Endothelial cell of umbilical vein (primary cell): ENCODE measurements around the gene SPSB2. TPM values are rescaled to one million over a fixed set of nuclear protein-coding genes. Genes with fewer than 3 reads are reported as not detected.

Experiments used
- BruUV-seq: library from RNA; stranded (reverse); fragments of 400-500 nt; replicated peaks from 2 replicates; lab custom pipeline; 2021; lab: Mats Ljungman, UMichigan
- CTCF ChIA-PET: fragments of 300-600, 350-600 bp; sonication (Branson Sonifier 250); formaldehyde crosslinking; loops from one replicate; lab custom pipeline; 2021; ENCODE audit warnings: antibody characterized with exemption, inconsistent platforms; lab: Charles Lee
- POLR2A ChIA-PET: fragments of 300-600, 350-600 bp; sonication (Branson Sonifier 250); formaldehyde crosslinking; loops from one replicate; lab custom pipeline; 2021; ENCODE audit warnings: antibody characterized with exemption, inconsistent platforms; lab: Charles Lee
- DNase-seq: peaks from one replicate; pipeline ENCODE4 v3.0.0-alpha.2; 2011; ENCODE audit warnings: low read depth, low spot score
- FAIRE-seq: peaks from 2 replicates; lab custom pipeline; 2011; peaks lifted over from hg19 to GRCh38; lab: Jason Lieb, UNC
- H2AFZ ChIP-seq: 2 replicates; pipeline ENCODE4 v1.6.0; 2012; ENCODE audit warnings: low read depth, low read length, control low read depth, inconsistent platforms
- H3K27ac ChIP-seq: 2 replicates; pipeline ENCODE4 v1.5.1; 2011; ENCODE audit warnings: low read depth, mild to moderate bottlenecking, control low read depth, low read length, moderate library complexity; ENCODE audit not compliant: insufficient read depth
- H3K27me3 ChIP-seq, 2 experiments: 2 replicates each; pipeline versions ENCODE4 v1.6.0 to v1.6.1; 2011; ENCODE audit warnings: low read length in 2 of 2, mixed read lengths in 1 of 2; ENCODE audit not compliant: control insufficient read depth in 2 of 2, insufficient read depth in 2 of 2
- H3K36me3 ChIP-seq, 2 experiments: 2 replicates in 1 of 2; 3 replicates in 1 of 2; pipeline ENCODE4 v1.5.1; 2011; ENCODE audit warnings: low read length in 2 of 2, mild to moderate bottlenecking in 1 of 2, moderate library complexity in 1 of 2; ENCODE audit not compliant: control insufficient read depth in 2 of 2, insufficient read depth in 2 of 2; ENCODE audit errors: extremely low read depth in 1 of 2
- H3K4me1 ChIP-seq: 3 replicates; pipeline ENCODE4 v1.5.1; 2011; ENCODE audit warnings: mild to moderate bottlenecking, low read length; ENCODE audit not compliant: control insufficient read depth, insufficient read depth; ENCODE audit errors: extremely low read depth
- H3K4me2 ChIP-seq: 2 replicates; pipeline ENCODE4 v1.6.1; 2011; ENCODE audit warnings: low read length, control low read depth, mixed read lengths; ENCODE audit not compliant: insufficient read depth
- H3K4me3 ChIP-seq, 3 experiments: fragments of 200-600 bp in 1 of 3; sonication (generic), shearing (Covaris generic) in 1 of 3; replicated peaks in 1 of 3; 2 replicates each; pipeline ENCODE4 v1.5.1; 2011 to 2016; ENCODE audit warnings: control low read depth in 3 of 3, low read length in 3 of 3, mild to moderate bottlenecking in 2 of 3, inconsistent platforms in 1 of 3, low read depth in 1 of 3, moderate library complexity in 1 of 3; ENCODE audit not compliant: insufficient read depth in 1 of 3
- H3K79me2 ChIP-seq: 2 replicates; pipeline ENCODE4 v1.6.0; 2012; ENCODE audit warnings: low read length, inconsistent platforms; ENCODE audit not compliant: control insufficient read depth, insufficient read depth
- H3K9ac ChIP-seq: replicated peaks from 2 replicates; pipeline ENCODE3; 2011; ENCODE audit warnings: low read length, control low read depth; ENCODE audit not compliant: insufficient read depth; ENCODE audit errors: extremely low read depth
- H3K9me1 ChIP-seq: replicated peaks from 3 replicates; pipeline ENCODE4 v1.6.0; 2011; ENCODE audit warnings: mild to moderate bottlenecking, low read length; ENCODE audit not compliant: control insufficient read depth, insufficient read depth; ENCODE audit errors: extremely low read depth
- H3K9me3 ChIP-seq: replicated peaks from 2 replicates; pipeline ENCODE4 v1.5.1; 2012; ENCODE audit warnings: low read length, inconsistent platforms; ENCODE audit not compliant: control insufficient read depth, insufficient read depth
- H4K20me1 ChIP-seq: replicated peaks from 2 replicates; pipeline ENCODE3; 2011; ENCODE audit warnings: mild to moderate bottlenecking, low read length; ENCODE audit not compliant: control insufficient read depth, insufficient read depth; ENCODE audit errors: extremely low read depth
- EZH2 ChIP-seq: IDR thresholded peaks from 2 replicates; pipeline ENCODE4 v1.6.1; 2012; ENCODE audit warnings: borderline replicate concordance, low read depth, mild to moderate bottlenecking, moderate library complexity, low read length, inconsistent platforms; ENCODE audit not compliant: severe bottlenecking
- FOS ChIP-seq: IDR thresholded peaks from 2 replicates; pipeline ENCODE4 v1.6.1; 2011; ENCODE audit warnings: mild to moderate bottlenecking, low read length, moderate library complexity, borderline replicate concordance; ENCODE audit not compliant: insufficient read depth
- GATA2 ChIP-seq: IDR thresholded peaks from 2 replicates; pipeline ENCODE4 v1.7.0; 2011; ENCODE audit warnings: low read depth, mild to moderate bottlenecking, moderate library complexity, mixed read lengths, low read length; ENCODE audit not compliant: insufficient read length, insufficient read depth
- JUN ChIP-seq: IDR thresholded peaks from 2 replicates; pipeline ENCODE4 v1.6.1; 2011; ENCODE audit warnings: borderline replicate concordance, low read depth; ENCODE audit not compliant: insufficient read length, insufficient read depth
- MYC ChIP-seq: IDR thresholded peaks from one replicate; pipeline ENCODE4 v1.6.1; 2011; ENCODE audit warnings: mild to moderate bottlenecking, low read depth, low read length
- POLR2A ChIP-seq: IDR thresholded peaks from 2 replicates; pipeline ENCODE4 v1.6.1; 2012; ENCODE audit warnings: low read depth, mild to moderate bottlenecking, control low read depth, low read length
- POLR2AphosphoS5 ChIP-seq: IDR thresholded peaks from 2 replicates; pipeline ENCODE4 v1.6.1; 2012; ENCODE audit warnings: low read depth, mild to moderate bottlenecking, control low read depth, low read length, moderate library complexity; ENCODE audit not compliant: insufficient read depth
- dilution Hi-C: fragments of 300-500 bp; cut with MboI; formaldehyde crosslinking; loops from one replicate; pipeline ENCODE4 v1.15.0; 2019; ENCODE audit warnings: low sequenced_read_pairs; ENCODE audit not compliant: extremely low pct_ligation_motif_present
- intact Hi-C: fragments of 100-400 bp; cut with micrococcal nuclease; formaldehyde crosslinking; loops from one replicate; pipeline ENCODE4 v1.10.0; 2022
- polyA plus RNA-seq, 4 experiments: library from polyadenylated mRNA; depleted of rRNA in 3 of 4; stranded (reverse) in 3 of 4; unstranded in 1 of 4; fragments of >200 nt; gene quantifications; 2 replicates each; pipeline versions ENCODE4 v1.2.1 to v1.2.3, GENCODE V29; 2011 to 2012; ENCODE audit warnings: missing spikeins in 1 of 4
- total RNA-seq: library from RNA; stranded (reverse); gene quantifications from 2 replicates; pipeline ENCODE4 v1.2.3, GENCODE V29; 2021
- TF ChIP-seq, protein P1 (sequence below): IDR thresholded peaks from 2 replicates; pipeline ENCODE4 v1.6.1; 2011; ENCODE audit not compliant: insufficient read depth, insufficient read length
- TF ChIP-seq, protein P2 (sequence below), 2 donors: IDR thresholded peaks; 1 replicate in 1 of 2; 2 replicates in 1 of 2; pipeline ENCODE4 v1.5.1; 2011; ENCODE audit warnings: low read length in 2 of 2, mild to moderate bottlenecking in 2 of 2, moderate library complexity in 2 of 2, control low read depth in 1 of 2, inconsistent platforms in 1 of 2, low read depth in 1 of 2; ENCODE audit not compliant: insufficient read depth in 1 of 2; ENCODE audit errors: extremely low read depth in 1 of 2

SPSB2 gene
- total and polyA plus RNA-seq, 2 donors (not counting 3 experiments of a cell fraction or from before 2014, with no cell fraction given) = 3.8 to 6.9 TPM

DNA sequence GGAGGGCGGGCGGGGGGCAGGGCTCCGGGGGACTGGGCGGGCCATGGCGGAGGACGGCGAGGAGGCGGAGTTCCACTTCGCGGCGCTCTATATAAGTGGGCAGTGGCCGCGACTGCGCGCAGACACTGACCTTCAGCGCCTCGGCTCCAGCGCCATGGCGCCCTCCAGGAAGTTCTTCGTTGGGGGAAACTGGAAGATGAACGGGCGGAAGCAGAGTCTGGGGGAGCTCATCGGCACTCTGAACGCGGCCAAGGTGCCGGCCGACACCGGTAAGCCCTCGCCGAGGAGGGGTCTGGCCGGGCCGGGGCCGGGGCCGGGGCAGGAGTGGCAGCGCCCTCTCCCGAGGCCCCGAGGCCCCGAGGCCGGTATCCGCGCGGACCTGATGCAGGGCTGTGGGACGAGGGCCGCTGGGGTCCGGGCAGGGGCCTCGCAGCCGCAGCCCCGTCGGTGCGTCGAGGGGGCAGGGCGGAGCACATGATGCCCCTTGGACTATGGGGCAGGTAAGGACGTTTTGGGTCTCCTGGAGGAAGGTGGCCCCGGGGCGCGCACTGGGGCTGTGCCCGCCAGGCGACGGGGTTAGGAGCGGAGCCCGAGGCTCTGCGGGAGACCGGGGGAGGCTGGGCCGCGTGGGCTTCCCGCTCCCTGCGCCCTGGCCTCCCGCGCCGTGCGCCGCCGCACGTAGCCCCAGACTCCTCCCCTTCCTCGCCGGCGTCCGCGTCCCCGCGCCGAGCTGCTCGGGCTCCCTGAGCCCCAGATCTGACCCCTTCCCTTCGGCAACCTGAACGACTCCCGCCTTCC, 5.5 kb downstream of the SPSB2 start, which contains the start of gene TPI1:
TPI1 (plus strand) TSS at position 119 of the 798 bp plus-strand sequence; CDS start at position 155, 36 bp downstream.
- H3K4me1 ChIP-seq = peaks cover 32% of the 10 kb centered on the region
- intact Hi-C loops (loop anchor here (1.0 kb wide), 1 partner anchor 15 kb away; the partner anchor contains the start of gene USP5), dilution Hi-C loops (no loop called here)
- no peaks in the 10 kb centered on the region for H3K9me3 ChIP-seq
- ChIA-PET POLR2A (interaction anchor here (0.6 to 2.4 kb wide), 17 partner anchors 15 to 794 kb away, joined by 3 to 48 read pairs (median 4); partner anchors contain the start of genes C12orf57, CDCA3, LRRC23 and MLF2), CTCF (interaction anchor here (0.8 to 3.9 kb wide), 8 partner anchors 15 to 241 kb away, joined by 3 to 43 read pairs (median 12); partner anchors contain the start of genes C1RL, CDCA3, MLF2 and USP5)
- peak within 1 kb of the TSS; percentile 68 for H2AFZ ChIP-seq
- peak within 1 kb of the TSS; percentile 67 for H3K9ac ChIP-seq
- FAIRE-seq (peak; percentile 86), DNase-seq (peak; percentile 78)
- TF ChIP-seq GATA2 (no peak), MYC (no peak), POLR2A (peak; percentile 98), JUN (no peak), EZH2 (no peak), POLR2AphosphoS5 (peak; percentile 99), FOS (no peak)
- TF ChIP-seq, protein P1, sequence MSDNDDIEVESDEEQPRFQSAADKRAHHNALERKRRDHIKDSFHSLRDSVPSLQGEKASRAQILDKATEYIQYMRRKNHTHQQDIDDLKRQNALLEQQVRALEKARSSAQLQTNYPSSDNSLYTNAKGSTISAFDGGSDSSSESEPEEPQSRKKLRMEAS = no peak
- TF ChIP-seq, protein P2, sequence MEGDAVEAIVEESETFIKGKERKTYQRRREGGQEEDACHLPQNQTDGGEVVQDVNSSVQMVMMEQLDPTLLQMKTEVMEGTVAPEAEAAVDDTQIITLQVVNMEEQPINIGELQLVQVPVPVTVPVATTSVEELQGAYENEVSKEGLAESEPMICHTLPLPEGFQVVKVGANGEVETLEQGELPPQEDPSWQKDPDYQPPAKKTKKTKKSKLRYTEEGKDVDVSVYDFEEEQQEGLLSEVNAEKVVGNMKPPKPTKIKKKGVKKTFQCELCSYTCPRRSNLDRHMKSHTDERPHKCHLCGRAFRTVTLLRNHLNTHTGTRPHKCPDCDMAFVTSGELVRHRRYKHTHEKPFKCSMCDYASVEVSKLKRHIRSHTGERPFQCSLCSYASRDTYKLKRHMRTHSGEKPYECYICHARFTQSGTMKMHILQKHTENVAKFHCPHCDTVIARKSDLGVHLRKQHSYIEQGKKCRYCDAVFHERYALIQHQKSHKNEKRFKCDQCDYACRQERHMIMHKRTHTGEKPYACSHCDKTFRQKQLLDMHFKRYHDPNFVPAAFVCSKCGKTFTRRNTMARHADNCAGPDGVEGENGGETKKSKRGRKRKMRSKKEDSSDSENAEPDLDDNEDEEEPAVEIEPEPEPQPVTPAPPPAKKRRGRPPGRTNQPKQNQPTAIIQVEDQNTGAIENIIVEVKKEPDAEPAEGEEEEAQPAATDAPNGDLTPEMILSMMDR (IDR thresholded peaks at IDR 0.05; ENCODE audit: extremely low read depth in 1 of 2, insufficient read depth in 1 of 2, low read depth in 1 of 2, low read length in 2 of 2) = no peak
- H4K20me1 ChIP-seq = no peaks in the 10 kb centered on the region
- H3K36me3 ChIP-seq = peaks cover 2 to 33% of the 10 kb centered on the region in 2 experiments
- no TSS peak for BruUV-seq
- H3K9me1 ChIP-seq = no peaks in the 10 kb centered on the region
- peak within 1 kb of the TSS; percentile 43 for H3K27ac ChIP-seq
- peak within 1 kb of the TSS; percentile 75 for H3K4me2 ChIP-seq
- H3K79me2 ChIP-seq = peaks cover 37% of the 10 kb centered on the region
- no peaks in the 10 kb centered on the region for H3K27me3 ChIP-seq
- peak within 1 kb of the TSS; percentile 60 to 95 (median 75) for H3K4me3 ChIP-seq
